ENCODE measurements around the gene UFSP2.
"Not testable (repeated sequence)": the region's sequence is repeated elsewhere in the genome, so short reads cannot be mapped to it uniquely, and the experiment has no call there.

Gene UFSP2

DNA sequence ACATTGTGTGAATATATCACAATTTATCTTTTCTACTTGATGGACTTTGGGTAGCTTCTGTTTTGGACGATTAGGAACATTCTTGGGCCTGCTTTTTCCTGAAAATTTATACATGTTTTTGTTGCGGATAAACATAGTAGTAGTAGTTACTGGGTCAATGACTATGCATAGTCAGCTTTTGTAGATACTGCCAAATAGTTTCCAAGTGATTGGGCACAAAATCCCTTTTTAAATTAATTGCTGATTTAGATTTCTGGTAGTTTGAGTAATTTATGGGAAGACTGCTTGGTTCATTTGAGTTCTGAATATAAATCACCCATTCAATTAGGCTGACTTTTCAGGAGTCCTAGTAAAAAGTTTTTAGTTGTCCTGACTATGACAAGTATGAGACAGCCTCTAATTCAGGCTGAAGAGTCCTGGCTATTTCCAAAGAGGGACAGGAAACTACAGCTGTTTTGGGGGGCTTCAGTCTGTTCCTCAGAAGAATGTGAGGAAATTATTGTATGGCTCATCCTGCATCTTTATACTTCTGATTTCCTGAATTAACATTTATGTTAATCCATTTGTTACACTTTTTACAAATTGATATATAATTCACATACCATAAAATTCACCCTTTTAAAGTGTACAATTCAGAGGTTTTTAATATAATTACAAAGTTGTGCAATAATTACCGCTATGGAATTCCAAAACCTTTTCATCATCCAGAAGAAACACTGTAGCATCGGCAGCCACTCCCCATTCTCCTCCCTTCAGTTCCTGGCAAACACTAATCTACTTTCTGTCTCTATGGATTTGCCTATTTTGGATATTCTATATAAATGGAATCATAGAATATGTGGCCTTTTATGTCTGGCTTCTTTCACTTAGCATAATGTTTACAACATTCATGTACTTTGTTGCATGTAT lies 44.2 kb downstream of the UFSP2 start:
- DNase-seq = peak; percentile 21

DNA sequence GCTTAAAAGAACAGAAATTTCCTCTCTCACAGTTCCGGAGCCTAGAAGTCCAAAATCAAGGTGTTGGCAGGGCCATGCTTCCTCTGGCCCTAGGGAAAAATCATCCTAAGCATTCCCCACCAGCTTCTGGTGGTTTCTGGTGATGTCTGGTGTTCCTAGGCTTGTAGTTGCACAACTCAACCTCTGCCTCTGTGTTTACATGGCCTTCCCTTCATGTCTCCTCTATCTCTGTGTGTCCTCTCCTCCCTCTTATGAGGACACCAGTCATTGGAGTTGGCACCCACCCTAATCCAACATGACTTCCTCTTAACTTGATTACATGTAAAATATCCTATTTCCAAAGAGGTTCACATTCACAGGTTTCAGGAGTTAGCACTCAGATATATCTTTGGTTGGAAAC lies 45.4 kb downstream of the UFSP2 start:
- no peak for DNase-seq

DNA sequence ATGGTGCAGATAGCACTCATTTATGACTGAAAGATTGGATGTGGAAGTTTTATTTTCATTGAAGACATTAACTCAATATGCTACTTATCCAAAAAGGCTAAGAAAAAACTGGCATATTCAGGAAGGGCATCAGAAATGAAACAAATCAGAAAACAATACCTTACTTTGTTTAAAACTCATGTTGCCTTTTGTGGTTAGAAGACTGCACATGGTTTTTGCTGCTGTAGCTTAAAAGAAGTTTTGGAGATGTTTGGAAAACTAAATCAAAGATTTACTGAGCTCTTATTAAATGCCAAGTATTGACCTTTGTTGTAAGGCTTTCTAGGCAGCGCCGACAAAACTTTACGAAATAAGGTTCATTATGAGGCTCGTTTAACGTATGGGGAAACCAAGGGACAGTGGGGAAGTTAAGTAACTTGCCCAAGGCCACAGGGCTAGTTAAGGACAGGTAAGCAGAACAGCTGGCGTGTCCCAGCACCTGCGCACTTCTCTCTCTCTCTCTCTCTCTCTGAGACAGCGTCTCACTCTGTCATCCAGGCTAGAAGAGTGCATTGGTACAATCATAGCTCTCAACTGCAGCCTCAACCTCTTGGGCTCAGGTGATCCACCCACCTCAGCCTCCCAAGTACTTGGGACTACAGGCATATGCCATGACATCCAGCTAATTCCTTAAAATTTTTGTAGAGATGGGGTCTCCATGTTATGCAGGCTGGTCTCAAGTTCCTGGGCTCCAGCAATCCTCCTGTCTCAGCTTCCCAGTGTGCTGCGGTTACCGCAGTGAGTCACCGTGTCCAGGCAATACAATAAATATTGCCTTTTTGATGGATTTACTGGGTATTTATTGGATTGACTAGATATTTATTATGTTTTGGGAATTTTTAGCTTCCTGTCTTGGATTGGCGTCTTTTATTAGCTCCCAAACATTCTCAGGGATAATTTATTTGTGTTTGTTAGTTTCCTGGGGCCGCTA lies 46.2 kb downstream of the UFSP2 start:
- no peak for DNase-seq

DNA sequence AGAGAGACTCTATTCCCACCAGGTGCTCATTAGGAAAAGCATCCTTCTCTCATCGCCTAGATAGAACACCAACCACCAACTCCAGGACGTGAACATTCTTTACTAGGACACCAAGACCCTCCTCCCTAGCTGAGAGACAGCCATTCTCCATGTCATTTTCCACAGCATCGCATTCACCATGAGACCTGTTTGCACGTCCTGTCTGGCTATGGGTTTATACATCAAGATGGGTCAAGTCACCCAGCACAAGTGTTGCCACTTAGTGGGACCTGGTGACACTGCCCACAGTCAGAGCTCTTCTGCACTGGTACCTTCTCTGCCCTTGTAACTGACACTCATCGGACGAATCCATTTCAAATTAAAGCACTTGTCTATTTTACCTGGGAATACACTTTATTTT lies 47.5 kb downstream of the UFSP2 start:
- no peak for DNase-seq

DNA sequence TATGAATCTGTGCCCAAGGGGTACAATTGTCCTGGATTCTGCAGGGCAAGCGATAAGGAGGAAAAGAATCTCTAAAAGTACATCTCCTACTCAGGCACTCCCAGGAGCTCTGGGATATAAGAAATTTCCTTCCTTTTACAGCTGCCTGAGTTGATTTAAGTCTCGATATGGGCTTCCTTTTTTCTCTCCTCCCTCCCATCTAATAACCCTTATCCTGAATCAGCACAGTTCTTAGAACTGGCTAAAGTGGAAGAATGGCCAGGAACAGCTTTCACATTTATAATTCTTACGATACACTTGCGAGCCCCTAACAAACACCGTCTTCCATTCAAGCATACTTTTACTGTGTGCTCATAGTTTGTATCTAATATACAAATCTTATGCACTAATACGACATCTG lies 51.2 kb downstream of the UFSP2 start:
- no peak for DNase-seq

DNA sequence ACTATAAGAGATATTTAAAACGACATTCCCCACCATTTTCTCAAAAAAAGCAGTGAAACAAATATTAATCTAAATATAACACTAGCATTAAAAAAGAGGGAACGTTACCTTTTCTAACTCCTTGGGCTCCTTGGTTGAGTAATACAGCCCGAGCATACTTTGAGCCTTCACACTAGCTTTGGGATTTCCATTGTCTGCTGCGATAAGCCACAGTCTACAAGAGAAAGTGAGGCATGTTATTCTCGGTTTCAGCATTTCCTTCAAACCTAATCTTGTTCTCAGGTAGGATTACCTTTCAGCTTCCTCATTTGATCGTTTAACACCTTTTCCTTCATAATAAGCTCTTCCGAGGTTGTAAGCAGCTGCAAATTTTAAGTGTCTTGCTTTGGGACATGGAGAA lies 51.7 kb downstream of the UFSP2 start:
- no peak for DNase-seq

DNA sequence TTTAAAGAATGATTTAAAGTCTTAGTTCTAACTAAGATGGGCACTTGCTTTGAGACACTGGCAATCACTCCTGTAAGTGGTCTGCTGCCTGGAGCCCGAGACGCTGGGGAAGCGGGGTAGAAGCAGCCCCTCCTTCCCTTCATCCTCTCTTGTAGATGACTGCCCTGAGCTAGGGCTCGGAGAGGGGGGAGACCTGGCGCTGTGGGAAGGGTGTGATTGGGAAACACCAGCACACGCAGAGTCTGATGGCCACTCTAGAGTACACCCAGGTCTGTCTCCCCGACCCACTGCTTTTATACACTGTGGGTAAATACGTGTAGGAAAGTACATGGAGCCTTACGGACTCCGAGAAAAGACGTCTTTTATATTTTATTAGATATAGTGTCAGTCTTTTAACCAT lies 54.1 kb downstream of the UFSP2 start:
- no peak for DNase-seq

DNA sequence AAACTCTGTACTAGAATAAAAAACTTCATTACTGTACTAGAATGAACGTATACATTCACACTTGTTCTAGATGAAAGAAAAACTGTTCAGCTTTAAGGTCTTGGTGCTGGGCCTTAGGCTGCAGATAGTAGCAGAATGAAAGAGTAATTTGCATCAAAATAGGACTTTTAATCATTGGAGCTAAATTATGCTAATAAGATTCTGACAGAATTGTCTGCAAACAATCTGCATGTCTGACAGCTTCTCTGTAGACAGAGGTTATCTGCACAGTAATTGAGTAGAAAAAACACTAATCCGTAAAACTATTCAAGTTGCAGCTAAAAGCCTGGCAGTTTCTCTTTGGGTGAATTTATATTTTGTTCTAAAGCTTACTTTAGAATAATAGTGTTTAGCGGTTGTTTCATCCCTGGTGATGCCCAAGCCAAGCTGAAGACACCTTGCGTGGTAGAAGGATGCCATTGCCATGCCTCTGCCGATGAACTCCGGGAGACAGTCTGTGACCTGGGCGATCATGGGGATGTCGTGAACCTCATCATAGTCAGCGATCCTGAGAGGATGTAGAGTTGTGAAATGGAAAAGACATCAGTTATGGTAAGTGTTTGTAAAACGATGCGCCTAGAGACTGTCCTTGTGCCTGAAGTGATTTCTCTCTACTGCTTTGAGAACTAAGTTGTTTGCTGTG lies 55.4 kb downstream of the UFSP2 start:
- no peak for DNase-seq

DNA sequence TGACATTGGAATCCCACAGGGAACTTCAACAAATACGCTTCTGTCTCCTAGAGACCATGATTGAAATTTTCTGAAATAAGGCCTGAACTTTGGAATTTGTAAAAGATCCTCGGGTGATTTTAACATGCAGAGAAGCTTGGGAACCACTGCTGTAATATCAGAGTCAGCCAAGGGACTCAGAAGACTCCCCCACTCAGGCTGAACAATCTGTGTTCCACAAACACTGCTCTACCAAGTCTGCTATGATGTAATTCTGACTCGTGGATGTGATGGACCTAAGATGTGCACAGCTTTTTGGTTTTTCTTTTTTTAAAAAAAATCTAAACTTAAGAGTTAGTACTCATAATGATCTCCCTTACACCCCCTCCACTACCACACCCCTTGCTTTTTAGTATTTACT lies 56.0 kb downstream of the UFSP2 start:
- peak; percentile 11 for DNase-seq

DNA sequence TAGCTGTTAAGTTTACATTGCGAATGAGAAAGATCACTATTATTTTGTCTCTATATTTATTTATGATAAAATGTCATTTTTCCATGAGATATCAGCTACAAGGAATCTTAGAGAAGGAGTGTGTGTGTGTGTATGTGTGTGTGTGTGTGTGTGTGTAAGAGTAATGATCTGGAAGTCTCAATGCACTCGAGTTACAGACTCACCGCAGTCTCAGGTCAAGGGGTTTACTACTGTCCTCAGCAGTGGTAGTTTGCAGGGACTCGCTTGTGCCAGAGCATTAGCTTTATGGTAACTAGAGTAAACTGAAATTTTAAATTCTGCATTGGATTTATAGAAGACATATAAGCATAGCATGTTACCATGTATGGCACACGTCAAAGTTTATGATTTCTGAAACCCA lies 60.9 kb downstream of the UFSP2 start:
- no peak for DNase-seq

DNA sequence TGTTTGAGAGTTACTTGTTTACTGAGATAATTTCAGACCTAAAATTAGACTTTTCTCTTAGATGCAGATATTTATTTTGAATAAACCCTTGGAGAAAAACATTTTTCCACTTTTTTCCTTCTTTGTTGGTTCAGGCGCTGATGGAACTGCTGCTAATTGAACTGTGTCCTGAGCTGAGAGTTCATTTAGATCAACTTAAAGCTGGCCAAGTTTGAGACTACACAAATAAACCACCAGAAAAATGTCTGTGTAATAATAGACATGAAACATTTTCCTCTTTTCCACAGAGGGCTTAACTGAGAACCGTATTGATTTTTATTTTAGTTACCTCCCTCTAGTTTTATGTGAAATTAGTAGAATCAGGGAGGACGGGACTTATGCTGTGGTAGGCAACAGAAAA lies 62.5 kb downstream of the UFSP2 start:
- no peak for DNase-seq

DNA sequence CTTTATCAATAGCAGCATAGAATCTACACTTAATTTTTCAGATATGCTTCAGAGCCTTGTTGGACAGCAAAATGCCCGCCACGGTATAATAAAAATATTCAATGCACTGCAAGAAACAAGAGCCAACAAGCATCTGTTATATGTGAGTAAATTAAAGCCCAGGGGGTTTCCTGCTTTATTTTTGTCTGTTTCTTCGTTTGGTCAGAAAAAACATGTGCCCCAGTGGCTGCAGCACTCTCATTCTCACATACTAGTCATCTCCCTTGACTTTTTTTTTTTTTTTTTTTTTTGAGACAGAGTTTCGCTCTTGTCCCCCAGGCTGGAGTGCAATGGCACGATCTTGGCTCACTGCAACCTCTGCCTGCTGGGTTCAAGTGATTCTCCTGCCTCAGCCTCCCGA lies 63.2 kb downstream of the UFSP2 start:
- DNase-seq = not testable (repeated sequence)

DNA sequence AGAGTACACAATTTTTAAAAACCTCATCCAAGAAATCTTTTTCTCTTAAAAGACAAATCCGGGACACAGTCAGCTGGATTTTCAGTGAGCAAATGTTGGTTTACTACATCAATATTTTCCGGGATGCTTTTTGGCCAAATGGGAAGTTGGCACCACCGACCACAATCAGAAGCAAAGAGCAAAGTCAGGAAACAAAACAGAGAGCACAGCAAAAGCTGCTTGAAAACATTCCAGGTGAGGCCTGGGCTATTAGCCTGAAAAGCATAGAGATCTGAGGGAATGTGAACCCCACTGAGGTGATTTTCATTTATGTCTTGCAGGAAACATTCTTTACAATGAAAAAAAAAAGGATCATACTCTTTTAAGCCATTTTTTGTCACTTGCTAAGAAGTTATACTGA lies 63.9 kb downstream of the UFSP2 start:
- no peak for DNase-seq

DNA sequence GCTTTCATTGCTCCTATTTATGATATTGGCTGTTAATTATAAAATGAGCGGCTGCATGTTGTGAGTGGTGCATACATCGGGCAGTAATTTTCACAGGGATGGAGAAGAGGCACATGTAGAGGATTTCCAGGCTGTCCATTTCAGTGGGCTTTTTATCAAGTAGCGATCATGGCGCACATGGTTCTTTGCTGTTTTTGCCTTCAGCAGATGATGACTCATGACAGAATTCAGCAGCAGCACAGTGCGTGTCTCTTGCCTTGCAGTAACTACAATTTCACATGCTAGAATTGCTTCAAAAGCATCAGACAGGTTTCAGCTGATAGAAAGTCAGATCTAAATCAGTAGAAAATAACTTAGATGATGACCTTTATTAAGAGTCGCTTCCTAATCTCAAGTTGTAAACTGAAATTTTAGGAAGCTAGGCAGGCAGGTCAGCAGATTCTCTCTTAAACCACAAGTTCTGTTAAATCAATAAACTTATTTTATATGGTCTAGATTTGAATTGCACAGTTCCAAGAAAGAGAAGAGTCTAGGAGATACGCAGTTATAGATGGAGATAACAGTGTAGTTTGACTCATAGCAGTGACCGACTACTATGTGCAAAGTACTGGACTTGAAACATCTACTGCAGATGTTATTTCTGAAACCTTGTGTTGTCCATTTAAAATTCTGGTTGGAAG lies 65.9 kb downstream of the UFSP2 start:
- DNase-seq = no peak

DNA sequence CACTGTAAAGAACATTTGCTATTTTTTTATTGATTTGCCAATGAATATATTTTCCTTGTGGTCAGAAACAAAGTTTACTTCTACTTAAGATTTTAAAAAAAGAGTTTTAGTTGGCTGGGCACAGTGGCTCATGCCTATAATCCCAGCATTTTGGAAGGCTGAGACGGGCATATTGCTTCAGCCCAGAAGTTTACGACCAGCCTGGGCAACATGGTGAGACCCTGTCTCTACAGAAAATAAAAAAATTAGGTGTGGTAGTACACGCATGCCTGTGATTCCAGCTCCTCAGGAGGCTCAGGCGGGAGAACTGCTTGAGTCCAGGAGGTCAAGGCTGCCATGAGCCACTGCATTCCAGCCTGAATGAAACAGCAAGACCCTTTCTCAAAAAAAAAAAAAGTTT lies 66.8 kb downstream of the UFSP2 start:
- peak; percentile 23 for DNase-seq

DNA sequence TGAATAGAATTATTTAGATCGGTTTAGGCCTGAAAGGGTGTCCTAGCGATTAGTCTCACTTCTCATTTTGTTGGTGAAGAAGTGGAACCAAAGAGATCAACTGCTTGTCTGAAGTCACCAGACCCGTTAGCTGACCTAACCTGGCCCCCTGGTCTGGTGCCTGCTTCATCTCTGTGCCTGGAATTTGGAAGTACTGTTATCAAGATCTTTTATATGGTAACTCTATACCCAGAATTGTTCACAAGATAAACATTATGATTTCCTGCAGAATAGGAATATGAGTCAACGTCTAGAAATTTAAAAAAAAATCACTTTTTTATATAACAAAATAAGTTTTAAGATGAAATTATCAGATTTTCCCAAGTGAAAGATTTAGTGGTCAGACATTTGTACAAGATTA lies 67.2 kb downstream of the UFSP2 start:
- DNase-seq = peak; percentile 8

DNA sequence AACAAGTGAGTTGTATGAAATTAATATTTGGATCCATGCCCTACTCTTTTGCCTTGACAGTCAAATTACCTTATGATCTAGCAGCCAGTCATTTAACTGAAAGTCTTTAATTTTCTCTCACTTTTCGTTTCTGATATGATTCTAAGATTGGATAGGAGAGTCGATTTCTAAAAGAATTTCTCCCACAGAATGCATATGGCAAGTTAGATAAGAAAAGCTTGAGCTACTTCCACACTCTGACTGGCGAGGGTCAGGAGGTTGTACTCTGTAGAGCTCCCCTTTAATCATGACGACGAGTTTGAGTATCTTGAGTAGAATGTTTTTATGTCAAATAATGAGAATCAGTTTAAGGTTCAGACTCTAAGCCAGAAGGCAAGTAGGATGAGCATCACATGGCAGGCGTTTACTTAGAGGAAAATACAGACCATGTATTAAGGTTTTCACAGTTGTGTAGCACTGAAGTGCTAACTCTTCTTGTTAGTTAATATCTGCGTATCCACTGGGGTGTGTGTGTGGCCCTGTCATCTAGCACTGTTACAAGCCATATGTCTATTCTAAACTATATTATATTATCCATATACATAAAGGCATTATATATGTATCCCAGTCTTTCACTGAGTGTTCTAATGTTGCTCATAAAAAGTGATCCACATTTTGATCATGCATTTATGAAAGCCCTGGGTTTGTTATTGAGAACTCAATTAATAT lies 67.9 kb downstream of the UFSP2 start:
- no peak for DNase-seq

DNA sequence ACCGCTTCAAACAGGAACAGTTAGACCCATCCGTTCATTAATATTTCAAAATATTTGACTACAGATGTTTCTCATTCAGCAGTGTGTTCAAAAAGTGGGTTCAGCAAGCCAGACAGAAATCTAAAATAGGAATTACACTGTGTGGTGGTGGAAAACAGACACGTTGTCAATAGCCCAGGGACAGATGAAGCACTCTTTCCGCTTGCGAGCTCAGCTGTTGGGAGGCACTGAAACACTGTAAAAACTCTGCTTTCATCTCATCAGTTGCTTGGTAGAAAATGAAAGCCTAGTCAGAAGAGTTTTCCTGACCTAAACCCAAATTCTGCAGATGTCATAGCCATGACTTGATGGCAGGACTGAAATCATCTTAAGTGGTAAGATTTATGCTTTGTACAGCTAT lies 68.6 kb downstream of the UFSP2 start:
- no peak for DNase-seq

DNA sequence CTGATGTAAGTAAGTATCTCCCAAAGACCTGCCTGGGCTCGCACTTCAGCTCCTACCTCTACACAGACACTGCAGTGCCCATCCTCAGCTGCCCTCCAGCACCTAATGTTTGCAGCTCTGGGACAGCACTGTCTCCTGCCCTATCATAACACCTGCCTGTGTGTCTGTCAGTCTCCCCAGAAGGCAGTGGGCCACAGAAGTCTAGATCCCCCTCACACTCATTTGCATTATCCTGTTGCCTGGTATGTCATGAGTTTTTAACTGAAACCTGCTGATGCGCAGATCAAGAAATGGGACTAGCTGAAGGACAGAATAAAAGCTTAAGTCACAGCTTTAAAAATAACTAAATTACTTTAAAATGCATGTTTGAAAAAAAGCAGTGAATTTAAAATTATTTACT lies 73.0 kb downstream of the UFSP2 start:
- no peak for DNase-seq

DNA sequence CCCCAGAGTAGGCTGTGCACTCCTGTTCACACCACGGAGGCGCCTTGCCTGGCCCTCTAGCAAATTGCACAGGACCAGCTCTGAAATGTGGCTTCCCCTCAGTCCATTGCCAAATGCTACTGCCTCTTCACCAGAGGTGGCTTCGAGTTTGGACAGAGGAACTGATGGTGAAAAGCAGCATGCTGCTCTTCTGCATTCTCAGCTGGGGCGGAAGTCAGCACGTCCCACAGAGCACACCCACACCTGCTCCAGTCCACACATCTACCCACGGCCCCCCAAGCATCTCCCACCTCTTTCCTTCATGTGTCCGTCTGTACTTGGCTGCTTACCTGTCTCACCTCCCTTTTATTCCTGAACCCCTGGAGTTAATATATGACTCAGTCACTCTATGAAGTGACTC lies 73.6 kb downstream of the UFSP2 start:
- DNase-seq = no peak

DNA sequence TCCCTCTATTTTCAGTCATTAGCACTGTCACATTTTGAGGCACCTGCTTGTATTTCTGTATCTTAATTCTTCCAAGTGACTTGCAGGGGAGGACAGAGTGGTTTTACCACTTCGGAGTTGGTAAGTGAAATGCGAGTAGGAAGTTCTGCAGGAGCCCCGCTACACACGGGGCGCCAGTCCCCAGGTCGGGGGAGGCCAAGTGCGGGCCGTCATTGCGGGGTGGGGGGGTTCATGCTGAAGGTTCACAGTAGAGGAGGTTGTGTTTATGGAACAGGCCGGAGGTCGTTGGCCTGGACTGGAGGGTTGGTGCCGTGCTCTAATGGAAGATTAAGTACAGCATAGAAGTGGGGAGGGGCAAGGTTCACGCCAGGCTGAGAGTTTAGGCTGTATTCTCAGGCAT lies 74.1 kb downstream of the UFSP2 start:
- DNase-seq = no peak

Measured in NCI-H226 (cell line).